Neuron (in vitro differentiated cells): ENCODE measurements around the gene AAK1.

Experiments used
- H2AFZ ChIP-seq: one replicate; pipeline ENCODE4 v1.6.1; 2013; ENCODE audit warnings: low read depth, mild to moderate bottlenecking, inconsistent platforms, low read length, moderate library complexity
- H3K27me3 ChIP-seq: one replicate; pipeline ENCODE4 v1.6.1; 2013; ENCODE audit warnings: low read length; ENCODE audit not compliant: insufficient read depth
- H3K36me3 ChIP-seq: one replicate; pipeline ENCODE4 v1.6.1; 2013; ENCODE audit warnings: low read length; ENCODE audit not compliant: insufficient read depth
- H3K4me1 ChIP-seq: one replicate; pipeline ENCODE4 v1.6.1; 2013; ENCODE audit warnings: low read length; ENCODE audit not compliant: insufficient read depth
- H3K4me3 ChIP-seq: 2 replicates; pipeline ENCODE4 v1.5.1; 2013; ENCODE audit warnings: mild to moderate bottlenecking, low read length, moderate library complexity
- H3K9me3 ChIP-seq: one replicate; pipeline ENCODE4 v1.6.1; 2013; ENCODE audit warnings: low read length

Gene AAK1

GRCh38 chr2:69643602-69644505 is at the start of gene AAK1:
Gene AAK1 (minus strand): TSS chr2:69643739. CDS start chr2:69643040, 699 bp downstream.
- Histone ChIP-seq H3K9me3 (no peaks in the 10 kb centered on the region), H3K4me1 (peaks cover 34% of the 10 kb centered on the region), H2AFZ (peak within 1 kb of the TSS; percentile 64), H3K36me3 (no peaks in the 10 kb centered on the region), H3K27me3 (no peaks in the 10 kb centered on the region), H3K4me3 (peak within 1 kb of the TSS; percentile 76)

GRCh38 chr2:69692424-69692823 is 48.9 kb upstream of the AAK1 start:
- Histone ChIP-seq H3K4me3 (no peak overlapping the region), H3K36me3 (no peaks in the 10 kb centered on the region), H3K27me3 (no peaks in the 10 kb centered on the region), H2AFZ (no peak overlapping the region), H3K4me1 (peaks cover 4% of the 10 kb centered on the region), H3K9me3 (no peaks in the 10 kb centered on the region)

GRCh38 chr2:69689969-69690368 is 46.4 kb upstream of the AAK1 start:
- Histone ChIP-seq H3K36me3 (no peaks in the 10 kb centered on the region), H3K27me3 (no peaks in the 10 kb centered on the region), H3K9me3 (no peaks in the 10 kb centered on the region), H3K4me1 (peaks cover under 1% of the 10 kb centered on the region), H2AFZ (no peak overlapping the region), H3K4me3 (no peak overlapping the region)

GRCh38 chr2:69689466-69689865 is 45.9 kb upstream of the AAK1 start:
- H3K4me3 ChIP-seq, result no peak overlapping the region
- no peaks in the 10 kb centered on the region for H3K9me3 ChIP-seq
- no peaks in the 10 kb centered on the region for H3K4me1 ChIP-seq
- no peak overlapping the region for H2AFZ ChIP-seq
- no peaks in the 10 kb centered on the region for H3K36me3 ChIP-seq
- H3K27me3 ChIP-seq, result no peaks in the 10 kb centered on the region

- Histone ChIP-seq H3K4me1 (no peaks in the 10 kb centered on the region), H3K4me3 (no peak overlapping the region), H3K27me3 (no peaks in the 10 kb centered on the region), H3K9me3 (no peaks in the 10 kb centered on the region), H2AFZ (no peak overlapping the region), H3K36me3 (no peaks in the 10 kb centered on the region)
Measured at GRCh38 chr2:69687971-69688611, 44.6 kb upstream of the AAK1 start.

GRCh38 chr2:69686813-69687212 is 43.3 kb upstream of the AAK1 start:
- no peaks in the 10 kb centered on the region for H3K4me1 ChIP-seq
- H2AFZ ChIP-seq, result no peak overlapping the region
- H3K4me3 ChIP-seq, result no peak overlapping the region
- H3K36me3 ChIP-seq, result no peaks in the 10 kb centered on the region
- H3K27me3 ChIP-seq, result no peaks in the 10 kb centered on the region
- H3K9me3 ChIP-seq, result no peaks in the 10 kb centered on the region

GRCh38 chr2:69685321-69686048 is 41.9 kb upstream of the AAK1 start:
- no peaks in the 10 kb centered on the region for H3K4me1 ChIP-seq
- no peaks in the 10 kb centered on the region for H3K36me3 ChIP-seq

GRCh38 chr2:69683170-69683971 is 39.8 kb upstream of the AAK1 start:
- no peak overlapping the region for H3K4me3 ChIP-seq
- no peaks in the 10 kb centered on the region for H3K9me3 ChIP-seq

More at GRCh38 chr2:69685321-69686048, 41.9 kb upstream of the AAK1 start:
- Histone ChIP-seq H2AFZ (no peak overlapping the region), H3K9me3 (no peaks in the 10 kb centered on the region), H3K4me3 (no peak overlapping the region), H3K27me3 (no peaks in the 10 kb centered on the region)

GRCh38 chr2:69682525-69682924 is 39.0 kb upstream of the AAK1 start:
- H2AFZ ChIP-seq, result no peak overlapping the region
- H3K27me3 ChIP-seq, result no peaks in the 10 kb centered on the region
- no peak overlapping the region for H3K4me3 ChIP-seq
- H3K36me3 ChIP-seq, result no peaks in the 10 kb centered on the region
- no peaks in the 10 kb centered on the region for H3K4me1 ChIP-seq
- no peaks in the 10 kb centered on the region for H3K9me3 ChIP-seq

More at GRCh38 chr2:69683170-69683971, 39.8 kb upstream of the AAK1 start:
- Histone ChIP-seq H3K4me1 (no peaks in the 10 kb centered on the region), H2AFZ (no peak overlapping the region), H3K36me3 (no peaks in the 10 kb centered on the region), H3K27me3 (no peaks in the 10 kb centered on the region)

- Histone ChIP-seq H3K4me3 (no peak overlapping the region), H3K9me3 (no peaks in the 10 kb centered on the region), H3K27me3 (no peaks in the 10 kb centered on the region), H3K4me1 (no peaks in the 10 kb centered on the region), H2AFZ (no peak overlapping the region), H3K36me3 (no peaks in the 10 kb centered on the region)
Measured at GRCh38 chr2:69680001-69680675, 36.6 kb upstream of the AAK1 start.

- Histone ChIP-seq H3K9me3 (no peaks in the 10 kb centered on the region), H3K36me3 (no peaks in the 10 kb centered on the region), H3K4me3 (no peak overlapping the region), H2AFZ (no peak overlapping the region), H3K4me1 (no peaks in the 10 kb centered on the region), H3K27me3 (no peaks in the 10 kb centered on the region)
Measured at GRCh38 chr2:69677914-69678313, 34.4 kb upstream of the AAK1 start.

- H3K4me1 ChIP-seq, result no peaks in the 10 kb centered on the region
- no peaks in the 10 kb centered on the region for H3K27me3 ChIP-seq
- no peak overlapping the region for H2AFZ ChIP-seq
- no peak overlapping the region for H3K4me3 ChIP-seq
- no peaks in the 10 kb centered on the region for H3K36me3 ChIP-seq
- H3K9me3 ChIP-seq, result no peaks in the 10 kb centered on the region
Measured at GRCh38 chr2:69676146-69676545, 32.6 kb upstream of the AAK1 start.
